CD4-positive, alpha-beta T cell (primary cell): ENCODE data around the gene GTF2F1. TPM values are rescaled to one million over a fixed set of nuclear protein-coding genes. Genes with fewer than 3 reads are reported as not detected.
A peak's percentile ranks its signal among the peaks of the same experiment; 100 is the strongest.

Experiments
- ATAC-seq: fragments of 200-7000 bp; cut with Tn5 transposase; one replicate; pipeline ENCODE4 v1.10.0; 2022; ENCODE audit warnings: mild to moderate bottlenecking; ENCODE audit not compliant: poor library complexity
- CTCF ChIA-PET: fragments of 350-600 bp; sonication (Branson Sonifier 250); formaldehyde crosslinking; loops from one replicate; lab custom pipeline; 2021; ENCODE audit warnings: antibody characterized with exemption, inconsistent platforms; lab: Charles Lee
- POLR2A ChIA-PET: fragments of 350-600 bp; sonication (Branson Sonifier 250); formaldehyde crosslinking; loops from one replicate; lab custom pipeline; 2021; ENCODE audit warnings: antibody characterized with exemption, inconsistent platforms; lab: Charles Lee
- DNase-seq, 14 experiments: peaks; one replicate each; pipeline ENCODE4 v3.0.0-alpha.2; 2013 to 2020; ENCODE audit warnings: mixed read lengths in 2 of 14
- H3K27ac ChIP-seq, 2 donors: one replicate each; pipeline versions ENCODE4 v1.5.1 to v1.7.0; 2013; ENCODE audit warnings: low read length in 2 of 2, low read depth in 1 of 2, mild to moderate bottlenecking in 1 of 2
- H3K27me3 ChIP-seq, 2 experiments: 1 replicate in 1 of 2; 2 replicates in 1 of 2; pipeline versions ENCODE4 v1.6.1 to v1.7.0; 2013; ENCODE audit warnings: low read length in 2 of 2, control low read depth in 1 of 2, mild to moderate bottlenecking in 1 of 2, moderate library complexity in 1 of 2; ENCODE audit not compliant: insufficient read depth in 2 of 2, control insufficient read depth in 1 of 2
- H3K36me3 ChIP-seq: one replicate; pipeline ENCODE4 v1.6.1; 2013; ENCODE audit warnings: low read length, control low read depth; ENCODE audit not compliant: insufficient read depth
- H3K4me1 ChIP-seq: one replicate; pipeline ENCODE4 v1.6.1; 2013; ENCODE audit warnings: low read length, control low read depth; ENCODE audit not compliant: insufficient read depth
- H3K4me3 ChIP-seq: one replicate; pipeline ENCODE4 v1.5.1; 2013; ENCODE audit warnings: mild to moderate bottlenecking, low read length, moderate library complexity
- H3K9me3 ChIP-seq, 2 experiments: 1 replicate in 1 of 2; 2 replicates in 1 of 2; pipeline versions ENCODE4 v1.6.1 to v1.7.0; 2013; ENCODE audit warnings: low read length in 2 of 2, mild to moderate bottlenecking in 2 of 2, control low read depth in 1 of 2, moderate library complexity in 1 of 2; ENCODE audit not compliant: control insufficient read depth in 1 of 2, insufficient read depth in 1 of 2
- H3K27ac Mint-ChIP-seq: one replicate; pipeline ENCODE4 v1.8.0; 2020; ENCODE audit warnings: mixed read lengths
- H3K27me3 Mint-ChIP-seq: one replicate; pipeline ENCODE4 v1.8.0; 2021; ENCODE audit warnings: mixed read lengths
- H3K36me3 Mint-ChIP-seq: one replicate; pipeline ENCODE4 v1.8.0; 2021; ENCODE audit warnings: low read depth, mixed read lengths
- H3K4me1 Mint-ChIP-seq: one replicate; pipeline ENCODE4 v1.8.0; 2021; ENCODE audit warnings: low read depth, mixed read lengths
- H3K4me3 Mint-ChIP-seq: one replicate; pipeline ENCODE4 v1.8.0; 2020; ENCODE audit warnings: mild to moderate bottlenecking, mixed read lengths
- H3K9me3 Mint-ChIP-seq: one replicate; pipeline ENCODE4 v1.8.0; 2020; ENCODE audit warnings: mixed read lengths
- intact Hi-C, 2 experiments: fragments of 100-400 bp; cut with DNase I in 1 of 2; cut with micrococcal nuclease in 1 of 2; formaldehyde crosslinking; loops; one replicate each; pipeline versions ENCODE4 v1.15.1 to v1.9.0; 2023 to 2025; cut with DNase I, micrococcal nuclease
- total RNA-seq, 174 experiments: library from RNA in 2 of 174; stranded (reverse) in 2 of 174; gene quantifications; one replicate each; pipeline ENCODE4 v1.2.3 and lab custom pipeline; 2021 to 2026
- TF ChIP-seq, protein P1 (sequence below): fragments of 200-600 bp; IDR thresholded peaks from one replicate; pipeline ENCODE4 v1.8.0; 2022; ENCODE audit warnings: antibody characterized with exemption, mild to moderate bottlenecking

Gene GTF2F1
- total RNA-seq, 2 experiments from 2014 or later, result 56.1 to 61.1 TPM

DNA sequence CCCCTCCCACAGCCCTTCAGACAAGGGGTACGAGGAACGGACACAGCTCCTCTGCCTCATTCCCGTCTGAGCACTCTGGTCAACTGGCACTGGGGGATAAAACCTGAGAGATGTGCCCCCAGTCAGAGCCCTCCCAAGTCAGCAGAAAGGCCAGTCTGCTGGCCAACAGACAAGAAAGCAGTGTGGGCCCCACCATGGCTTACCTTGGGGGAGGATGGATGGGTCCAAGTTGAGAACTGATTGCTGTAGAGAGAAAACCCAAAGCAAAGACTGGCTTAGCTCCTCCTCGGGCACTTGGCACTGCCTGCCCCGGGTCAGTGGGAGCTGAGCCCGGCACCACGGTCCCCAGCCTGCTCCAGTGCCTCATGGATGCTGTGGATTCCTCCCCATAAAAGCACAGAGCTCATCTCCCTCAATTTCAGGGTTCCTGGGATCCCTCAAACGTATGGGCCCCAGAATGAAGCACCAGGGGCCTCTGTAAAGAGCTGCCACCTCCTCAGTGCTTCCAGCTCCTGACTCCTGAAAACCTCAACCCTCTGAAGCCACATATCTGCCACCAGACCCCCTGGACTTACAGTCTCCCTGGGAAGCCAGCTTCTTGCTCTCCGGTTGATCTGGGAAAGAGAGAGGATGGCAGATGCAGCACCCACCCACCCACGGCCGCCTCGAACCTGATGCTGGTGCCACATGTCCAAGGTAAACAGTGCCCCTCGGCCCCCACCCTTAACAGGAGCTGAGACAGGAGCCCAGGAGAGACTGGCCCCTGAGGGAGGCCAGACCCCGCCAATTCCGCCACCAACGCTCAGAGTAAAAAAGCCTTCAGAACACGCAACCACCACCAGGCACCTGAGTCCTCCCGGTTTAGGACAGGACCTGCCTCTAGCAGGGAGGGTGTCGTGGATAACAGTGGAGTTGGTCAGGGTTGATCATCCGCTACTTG is 28.4 kb upstream of the GTF2F1 start:
- intact Hi-C loops, result loop anchor here in 1 of 2 experiments (2.0 kb wide), 1 partner anchor 141 kb away; no protein-coding TSS in a partner anchor
- POLR2A ChIA-PET, result no interaction called here
- TF ChIP-seq, protein P1, sequence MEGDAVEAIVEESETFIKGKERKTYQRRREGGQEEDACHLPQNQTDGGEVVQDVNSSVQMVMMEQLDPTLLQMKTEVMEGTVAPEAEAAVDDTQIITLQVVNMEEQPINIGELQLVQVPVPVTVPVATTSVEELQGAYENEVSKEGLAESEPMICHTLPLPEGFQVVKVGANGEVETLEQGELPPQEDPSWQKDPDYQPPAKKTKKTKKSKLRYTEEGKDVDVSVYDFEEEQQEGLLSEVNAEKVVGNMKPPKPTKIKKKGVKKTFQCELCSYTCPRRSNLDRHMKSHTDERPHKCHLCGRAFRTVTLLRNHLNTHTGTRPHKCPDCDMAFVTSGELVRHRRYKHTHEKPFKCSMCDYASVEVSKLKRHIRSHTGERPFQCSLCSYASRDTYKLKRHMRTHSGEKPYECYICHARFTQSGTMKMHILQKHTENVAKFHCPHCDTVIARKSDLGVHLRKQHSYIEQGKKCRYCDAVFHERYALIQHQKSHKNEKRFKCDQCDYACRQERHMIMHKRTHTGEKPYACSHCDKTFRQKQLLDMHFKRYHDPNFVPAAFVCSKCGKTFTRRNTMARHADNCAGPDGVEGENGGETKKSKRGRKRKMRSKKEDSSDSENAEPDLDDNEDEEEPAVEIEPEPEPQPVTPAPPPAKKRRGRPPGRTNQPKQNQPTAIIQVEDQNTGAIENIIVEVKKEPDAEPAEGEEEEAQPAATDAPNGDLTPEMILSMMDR, result no peak
- Histone ChIP-seq H3K4me3 (no peak overlapping the region), H3K27ac (no peak overlapping the region), H3K27me3 (no peaks in the 10 kb centered on the region), H3K4me1 (peaks cover 40% of the 10 kb centered on the region), H3K9me3 (peaks cover 0 to 6% of the 10 kb centered on the region in 2 experiments), H3K36me3 (peaks cover 61% of the 10 kb centered on the region)
- CTCF ChIA-PET, result no interaction called here
- H3K36me3 Mint-ChIP-seq, result peaks cover 70% of the 10 kb centered on the region
- H3K27ac Mint-ChIP-seq, result no peak overlapping the region
- H3K4me1 Mint-ChIP-seq, result peaks cover 32% of the 10 kb centered on the region
- peak overlapping the region; percentile 56 for H3K4me3 Mint-ChIP-seq
- no peaks in the 10 kb centered on the region for H3K9me3 Mint-ChIP-seq
- no peak for DNase-seq
- ATAC-seq, result no peak
- H3K27me3 Mint-ChIP-seq, result no peaks in the 10 kb centered on the region

DNA sequence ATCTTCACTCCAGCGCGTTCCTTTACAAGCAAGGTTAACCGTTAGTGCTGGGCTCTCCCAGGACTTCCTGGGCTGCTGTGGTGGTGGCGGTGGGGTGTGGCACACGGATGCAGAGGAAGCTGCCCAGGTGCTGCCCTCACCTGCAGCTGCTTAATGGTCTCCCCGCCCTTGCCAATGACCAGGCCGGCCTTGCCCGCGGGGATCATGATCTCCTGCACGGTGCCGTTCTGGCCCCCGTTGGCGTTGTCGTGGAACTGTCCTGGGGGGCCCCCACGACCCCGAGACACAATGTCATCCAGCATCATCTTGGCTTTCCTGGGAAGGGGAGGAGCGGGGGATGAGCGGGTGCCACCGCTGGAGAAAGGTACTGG is 25.6 kb upstream of the GTF2F1 start:
- Histone ChIP-seq H3K27ac (no peak overlapping the region), H3K36me3 (peaks cover 85% of the 10 kb centered on the region), H3K4me3 (no peak overlapping the region), H3K27me3 (no peaks in the 10 kb centered on the region), H3K9me3 (no peaks in the 10 kb centered on the region), H3K4me1 (peaks cover 22% of the 10 kb centered on the region)
- H3K4me1 Mint-ChIP-seq, result peaks cover 16% of the 10 kb centered on the region
- no peaks in the 10 kb centered on the region for H3K27me3 Mint-ChIP-seq
- TF ChIP-seq, protein P1, result no peak
- H3K9me3 Mint-ChIP-seq, result no peaks in the 10 kb centered on the region
- no peak for ATAC-seq
- intact Hi-C loops, result no loop called here
- CTCF ChIA-PET, result no interaction called here
- H3K27ac Mint-ChIP-seq, result no peak overlapping the region
- no peak overlapping the region for H3K4me3 Mint-ChIP-seq
- H3K36me3 Mint-ChIP-seq, result peaks cover 92% of the 10 kb centered on the region
- no peak for DNase-seq
- POLR2A ChIA-PET, result no interaction called here

DNA sequence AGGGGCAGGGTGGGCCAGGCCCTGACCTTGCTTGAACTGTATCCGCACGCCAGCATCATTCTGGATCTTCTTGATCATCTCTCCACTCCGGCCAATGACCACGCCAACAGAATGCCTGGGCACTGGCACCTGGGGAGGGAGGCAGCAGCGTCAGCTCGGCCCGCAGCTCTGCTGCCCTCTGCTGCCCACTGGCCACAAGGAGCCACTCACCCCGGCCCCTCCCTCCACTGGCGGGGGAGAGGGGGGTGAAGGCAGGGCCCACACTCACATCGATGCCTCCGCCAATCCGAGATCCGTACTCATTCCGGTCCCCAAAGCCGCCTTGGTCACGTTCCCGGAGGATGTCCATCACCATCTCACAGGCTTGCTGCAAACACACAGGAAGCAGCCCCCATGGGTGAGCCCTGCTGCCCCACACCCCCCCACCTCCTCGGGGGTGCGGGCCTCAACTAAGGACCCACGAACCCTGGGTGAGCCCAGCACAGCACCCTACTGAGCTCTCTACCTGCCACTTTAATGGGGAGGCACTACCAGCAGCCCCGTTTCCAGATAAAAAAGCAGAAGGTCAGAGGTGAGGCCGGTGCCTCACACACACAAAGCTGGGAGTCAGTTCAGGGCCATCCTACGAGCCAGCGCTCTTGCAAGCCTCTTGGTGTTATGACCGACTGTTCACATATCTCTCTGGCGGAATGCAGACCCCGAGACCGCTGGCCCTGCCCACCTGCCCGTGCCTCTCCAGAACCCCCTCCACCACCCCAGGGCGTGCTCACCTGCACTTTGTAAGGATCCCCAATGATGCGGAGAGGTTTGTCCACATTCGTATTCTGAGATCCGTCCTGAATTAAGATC is 25.0 kb upstream of the GTF2F1 start:
- peaks cover 87% of the 10 kb centered on the region for H3K36me3 Mint-ChIP-seq
- H3K27me3 ChIP-seq, result no peaks in the 10 kb centered on the region
- DNase-seq, result no peak
- intact Hi-C loops, result no loop called here
- H3K4me3 ChIP-seq, result no peak overlapping the region
- no peak overlapping the region for H3K27ac ChIP-seq
- H3K9me3 ChIP-seq, result no peaks in the 10 kb centered on the region
- ChIA-PET CTCF (no interaction called here), POLR2A (interaction anchor here (0.6 kb wide), 1 partner anchor 57 kb away, joined by 3 read pairs; the partner anchor contains the start of gene CLPP)
- H3K4me3 Mint-ChIP-seq, result no peak overlapping the region
- H3K27me3 Mint-ChIP-seq, result no peaks in the 10 kb centered on the region
- ATAC-seq, result no peak
- TF ChIP-seq, protein P1, result no peak
- peaks cover 16% of the 10 kb centered on the region for H3K4me1 ChIP-seq
- H3K9me3 Mint-ChIP-seq, result no peaks in the 10 kb centered on the region
- H3K27ac Mint-ChIP-seq, result no peak overlapping the region
- peaks cover 10% of the 10 kb centered on the region for H3K4me1 Mint-ChIP-seq
- H3K36me3 ChIP-seq, result peaks cover 85% of the 10 kb centered on the region
